Measurements from ENCODE around the gene LEF1. TPM values are rescaled to one million over a fixed set of nuclear protein-coding genes. Genes with fewer than 3 reads are reported as not detected.
"Not testable (repeated sequence)": the region's sequence is repeated elsewhere in the genome, so short reads cannot be mapped to it uniquely, and the experiment has no call there.

LEF1 gene
- total RNA-seq, 1 donor from 2014 or later, result 55.0 TPM

DNA sequence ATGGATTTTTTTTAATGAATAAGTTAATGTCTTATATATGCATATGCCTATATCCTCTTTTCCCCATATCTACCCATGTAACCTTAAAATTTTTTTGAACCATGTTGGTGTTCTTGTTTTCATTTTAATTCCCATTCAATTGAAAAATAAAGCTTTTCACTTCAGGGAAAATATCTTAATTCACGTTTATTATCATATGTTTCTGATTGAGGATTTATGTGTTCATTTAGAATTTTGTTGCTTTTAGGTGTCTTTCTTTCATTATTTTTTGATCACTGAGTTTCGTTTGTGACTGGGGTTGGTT is 149.9 kb downstream of the LEF1 start:
- H3K27ac Mint-ChIP-seq (ENCODE audit: unreplicated experiment), result no peak overlapping the region
- DNase-seq (ENCODE audit: low read depth, low spot score), result no peak
- H3K36me3 Mint-ChIP-seq (ENCODE audit: low read depth), result peaks cover 18% of the 10 kb centered on the region
- H3K9me3 Mint-ChIP-seq, result no peaks in the 10 kb centered on the region
- H3K27me3 Mint-ChIP-seq (ENCODE audit: low read depth), result no peaks in the 10 kb centered on the region
- H3K4me3 Mint-ChIP-seq, result no peak overlapping the region
- peak; percentile 4 for TF ChIP-seq CTCF (conservative IDR thresholded peaks at IDR 0.05)
- no peaks in the 10 kb centered on the region for H3K4me1 Mint-ChIP-seq

GRCh38 chr4:108018040-108018883 is 150.5 kb downstream of the LEF1 start:
- peak; percentile 93 for TF ChIP-seq CTCF (conservative IDR thresholded peaks at IDR 0.05)
- DNase-seq (ENCODE audit: low read depth, low spot score), result peak; percentile 90
- H3K9me3 Mint-ChIP-seq, result no peaks in the 10 kb centered on the region
- H3K4me1 Mint-ChIP-seq, result no peaks in the 10 kb centered on the region
- H3K27me3 Mint-ChIP-seq (ENCODE audit: low read depth), result no peaks in the 10 kb centered on the region
- H3K27ac Mint-ChIP-seq (ENCODE audit: unreplicated experiment), result no peak overlapping the region
- H3K36me3 Mint-ChIP-seq (ENCODE audit: low read depth), result peaks cover 18% of the 10 kb centered on the region
- no peak overlapping the region for H3K4me3 Mint-ChIP-seq

DNA sequence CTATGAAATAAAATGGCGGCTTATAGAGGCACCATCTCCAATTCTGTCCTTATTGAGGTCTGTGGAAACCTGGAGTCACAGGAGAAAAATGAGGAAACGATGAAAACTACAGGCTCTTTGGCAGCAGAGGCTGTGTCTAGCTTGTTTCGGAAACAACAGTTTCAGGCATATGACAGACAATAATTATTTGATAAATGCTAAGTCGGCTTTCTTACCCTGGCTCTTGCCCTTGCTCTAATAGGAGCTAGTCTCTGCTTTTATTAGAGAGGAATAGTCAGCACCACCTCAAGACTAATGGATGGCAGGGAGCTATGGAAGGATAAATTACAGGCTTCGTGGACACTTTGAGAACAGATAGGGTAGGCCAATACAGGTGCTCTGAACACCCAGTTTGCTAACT is 154.8 kb downstream of the LEF1 start:
- Mint-ChIP-seq H3K27me3 (ENCODE audit: low read depth) (no peaks in the 10 kb centered on the region), H3K4me3 (no peak overlapping the region), H3K36me3 (ENCODE audit: low read depth) (peaks cover 37% of the 10 kb centered on the region), H3K4me1 (no peaks in the 10 kb centered on the region), H3K27ac (ENCODE audit: unreplicated experiment) (peak overlapping the region; percentile 64), H3K9me3 (peaks cover 2% of the 10 kb centered on the region)
- no peak for DNase-seq (ENCODE audit: low read depth, low spot score)
- TF ChIP-seq CTCF (conservative IDR thresholded peaks at IDR 0.05), result no peak

- Mint-ChIP-seq H3K27ac (ENCODE audit: unreplicated experiment) (no peak overlapping the region), H3K36me3 (ENCODE audit: low read depth) (peaks cover 36% of the 10 kb centered on the region), H3K4me3 (no peak overlapping the region), H3K9me3 (peaks cover 2% of the 10 kb centered on the region), H3K27me3 (ENCODE audit: low read depth) (no peaks in the 10 kb centered on the region), H3K4me1 (no peaks in the 10 kb centered on the region)
- DNase-seq (ENCODE audit: low read depth, low spot score), result no peak
- TF ChIP-seq CTCF (conservative IDR thresholded peaks at IDR 0.05), result no peak
Observed at GRCh38 chr4:108013327-108013726, 155.4 kb downstream of the LEF1 start.

GRCh38 chr4:108012382-108012781 is 156.3 kb downstream of the LEF1 start:
- not testable (repeated sequence) for DNase-seq (ENCODE audit: low read depth, low spot score); H3K27me3 Mint-ChIP-seq (ENCODE audit: low read depth); H3K9me3 Mint-ChIP-seq; H3K27ac Mint-ChIP-seq (ENCODE audit: unreplicated experiment); H3K4me1 Mint-ChIP-seq; H3K4me3 Mint-ChIP-seq
- H3K36me3 Mint-ChIP-seq (ENCODE audit: low read depth), result peaks cover 40% of the 10 kb centered on the region

DNA sequence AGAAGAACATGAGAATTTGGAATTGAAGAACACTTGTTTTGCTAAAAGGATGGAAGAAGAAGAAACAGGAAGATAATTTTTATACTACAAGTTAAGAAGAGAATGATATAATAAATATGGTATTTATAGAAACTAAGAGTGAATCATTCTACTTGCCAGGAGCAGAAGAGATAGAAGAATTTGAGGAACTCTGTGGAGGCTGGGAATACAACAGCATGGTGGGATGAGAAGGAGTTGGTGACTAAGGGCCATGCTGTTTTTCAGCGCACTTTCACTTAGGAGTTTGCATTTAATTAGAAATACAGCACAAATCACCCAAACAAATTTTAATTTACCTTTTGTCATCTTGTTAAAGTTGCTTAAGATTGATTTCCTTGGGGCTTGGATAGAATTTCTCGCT is 158.6 kb downstream of the LEF1 start:
- Mint-ChIP-seq H3K9me3 (peaks cover 2% of the 10 kb centered on the region), H3K36me3 (ENCODE audit: low read depth) (peaks cover 41% of the 10 kb centered on the region), H3K4me3 (no peak overlapping the region), H3K27ac (ENCODE audit: unreplicated experiment) (no peak overlapping the region), H3K4me1 (peaks cover 6% of the 10 kb centered on the region), H3K27me3 (ENCODE audit: low read depth) (no peaks in the 10 kb centered on the region)
- no peak for TF ChIP-seq CTCF (conservative IDR thresholded peaks at IDR 0.05)
- no peak for DNase-seq (ENCODE audit: low read depth, low spot score)

Data from neural crest cell (in vitro differentiated cells).